GM19463 (cell line): Measurements from ENCODE around the gene CYP19A1.
"Not testable (repeated sequence)": the region's sequence is repeated elsewhere in the genome, so short reads cannot be mapped to it uniquely, and the experiment has no call there.

ENCODE experiments used
- ATAC-seq: cut with Tn5 transposase; IDR thresholded peaks from one replicate; pipeline ENCODE4 v1.9.1; 2021; ENCODE audit warnings: mild to moderate bottlenecking, moderate library complexity; ENCODE audit not compliant: unreplicated experiment

CYP19A1 gene

DNA sequence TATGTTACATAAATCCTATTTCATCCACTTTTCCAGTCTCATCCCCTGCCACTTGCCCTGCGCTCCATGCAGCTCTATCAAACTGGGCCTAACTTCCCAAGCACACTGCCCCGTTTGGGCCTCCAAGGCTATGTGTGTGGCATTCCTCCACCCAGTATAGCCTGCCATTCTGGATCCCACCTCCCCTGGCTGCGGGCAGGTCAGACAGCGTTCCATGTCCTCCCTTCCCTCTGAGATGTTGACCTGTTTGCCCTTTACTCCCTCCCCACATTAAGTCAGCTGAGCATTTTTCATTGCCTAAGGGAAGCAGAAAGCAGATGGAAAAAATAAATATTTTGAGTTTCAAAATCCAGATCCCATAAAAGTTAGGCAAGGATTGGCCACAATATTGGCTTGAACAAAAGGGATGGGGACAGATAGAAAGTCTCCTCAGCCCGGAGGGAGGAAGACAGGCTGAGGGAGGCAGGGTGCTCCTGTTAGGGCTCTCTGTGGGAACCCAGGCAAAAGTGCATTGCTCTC lies 73.3 kb downstream of the CYP19A1 start:
- ATAC-seq, result no peak

- ATAC-seq, result no peak
Observed at GRCh38 chr15:51263726-51264125, 74.7 kb downstream of the CYP19A1 start.

DNA sequence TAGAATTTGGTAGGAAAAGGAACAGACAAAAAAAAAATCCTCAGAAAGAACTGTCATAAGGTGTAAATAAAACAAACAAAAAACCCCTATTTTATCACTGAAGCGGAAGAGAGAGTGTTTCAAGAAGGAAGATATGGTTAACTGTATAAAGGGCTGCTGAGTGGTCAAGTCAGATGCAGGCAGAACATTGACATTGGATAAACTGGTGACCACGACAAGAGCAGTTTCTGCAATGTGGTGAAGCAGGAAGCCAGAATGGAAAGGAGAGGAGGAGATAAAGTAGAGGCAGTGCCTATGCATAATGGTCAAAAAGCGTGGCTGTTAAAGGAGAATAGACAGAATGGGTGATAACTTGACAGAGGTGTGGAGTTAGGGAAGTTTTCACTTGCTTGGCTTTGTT lies 75.3 kb downstream of the CYP19A1 start:
- ATAC-seq, result no peak

DNA sequence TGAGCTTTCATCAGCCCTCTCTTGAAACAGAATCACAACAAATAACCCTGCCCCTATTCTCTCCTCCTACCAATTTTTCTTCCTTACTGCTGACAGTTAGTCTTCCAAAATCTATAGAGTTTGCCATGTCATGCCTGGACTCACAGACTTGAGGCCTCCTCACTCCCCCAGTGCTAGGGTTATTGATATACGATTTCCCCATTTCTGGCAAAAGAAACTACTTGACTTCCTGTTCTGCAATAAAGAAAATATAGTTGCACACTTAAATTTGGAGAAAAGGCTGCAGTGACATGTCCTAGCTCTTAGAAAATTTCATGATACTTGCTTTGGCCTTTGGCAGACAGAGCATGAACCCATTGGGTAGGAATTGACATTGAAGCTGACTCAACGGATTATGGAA lies 75.9 kb downstream of the CYP19A1 start:
- no peak for ATAC-seq

DNA sequence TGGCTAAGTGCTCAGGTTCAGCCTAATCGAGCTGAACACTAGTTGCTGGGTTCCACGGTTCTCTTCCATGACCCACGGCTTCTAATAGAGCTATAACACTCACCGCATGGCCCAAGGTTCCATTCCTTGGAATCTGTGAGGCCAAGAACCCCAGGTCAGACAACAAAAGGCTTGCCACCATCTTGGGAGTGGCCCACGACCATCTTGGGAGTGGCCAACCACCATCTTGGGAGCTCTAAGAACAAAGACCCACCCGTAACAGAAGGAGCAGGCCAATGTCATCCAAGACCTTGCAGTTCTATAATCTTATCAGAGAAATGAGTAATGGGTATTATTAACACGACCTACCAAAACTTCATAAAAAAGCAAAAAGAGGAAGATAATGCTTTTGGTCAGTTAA lies 77.3 kb downstream of the CYP19A1 start:
- ATAC-seq, result not testable (repeated sequence)

DNA sequence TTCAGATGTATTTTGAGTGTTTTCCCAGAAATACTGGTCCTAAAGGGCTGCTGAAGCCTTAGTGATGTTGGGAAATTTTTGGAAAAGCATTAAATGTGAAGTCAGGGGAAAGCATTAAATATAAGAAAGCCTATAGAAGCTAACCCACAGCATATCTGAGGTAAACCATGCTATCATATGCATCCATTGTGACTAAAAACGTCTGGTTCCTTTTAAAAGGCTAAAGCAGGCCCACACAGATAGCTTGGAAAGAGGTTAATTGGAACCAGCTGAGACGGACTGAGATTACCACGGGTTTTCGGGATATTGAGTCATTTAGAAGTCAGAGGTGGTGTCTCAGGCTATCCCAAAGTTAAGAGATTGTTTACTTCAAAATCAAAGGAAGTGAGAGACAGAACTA lies 78.2 kb downstream of the CYP19A1 start:
- no peak for ATAC-seq

GRCh38 chr15:51255533-51255932 lies 82.9 kb downstream of the CYP19A1 start:
- no peak for ATAC-seq

DNA sequence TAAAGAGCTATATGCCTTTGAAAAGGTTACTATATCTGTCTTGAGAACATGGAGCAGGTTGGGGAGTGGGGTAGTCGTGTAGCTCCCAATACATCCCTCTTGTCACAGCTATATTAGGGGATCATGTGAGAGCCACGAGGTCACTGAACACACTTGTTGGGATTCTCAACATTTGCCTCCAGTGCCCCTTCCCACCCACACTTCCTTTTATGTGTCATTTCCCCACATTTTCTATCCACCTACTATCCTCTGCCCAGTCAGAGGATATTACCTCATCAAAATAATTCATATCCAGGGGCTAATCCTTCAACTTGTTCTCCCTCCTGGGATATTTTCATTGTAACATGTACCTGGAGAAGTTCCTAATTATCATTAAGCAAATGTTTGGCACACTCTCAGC lies 85.0 kb downstream of the CYP19A1 start:
- ATAC-seq, result no peak

- no peak for ATAC-seq
Observed at GRCh38 chr15:51252671-51253070, 85.7 kb downstream of the CYP19A1 start.

DNA sequence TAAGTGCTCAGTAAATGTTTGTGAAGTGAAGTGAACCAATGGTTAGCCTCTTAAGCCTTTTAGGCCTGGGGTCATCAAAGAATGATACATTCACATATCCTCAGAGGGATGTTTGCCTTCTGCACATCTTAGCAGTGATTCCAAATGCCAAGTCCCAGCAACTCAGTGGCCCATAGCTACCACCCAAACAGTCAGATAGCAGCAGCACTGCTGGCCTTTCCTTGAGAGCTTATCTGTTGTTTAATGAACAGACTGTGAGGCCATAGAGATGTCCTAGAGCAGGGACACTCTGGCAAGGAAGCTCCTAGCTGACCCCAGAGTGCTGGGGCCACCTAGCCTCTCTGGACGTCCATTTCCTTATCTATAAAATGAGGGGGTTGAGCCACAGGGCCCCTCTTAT lies 86.8 kb downstream of the CYP19A1 start:
- ATAC-seq, result no peak

- ATAC-seq, result no peak
Observed at GRCh38 chr15:51250217-51251011, 88.0 kb downstream of the CYP19A1 start.

- ATAC-seq, result no peak
Observed at GRCh38 chr15:51245628-51246027, 92.8 kb downstream of the CYP19A1 start.

- no peak for ATAC-seq
Observed at GRCh38 chr15:51244423-51244869, 94.0 kb downstream of the CYP19A1 start.

DNA sequence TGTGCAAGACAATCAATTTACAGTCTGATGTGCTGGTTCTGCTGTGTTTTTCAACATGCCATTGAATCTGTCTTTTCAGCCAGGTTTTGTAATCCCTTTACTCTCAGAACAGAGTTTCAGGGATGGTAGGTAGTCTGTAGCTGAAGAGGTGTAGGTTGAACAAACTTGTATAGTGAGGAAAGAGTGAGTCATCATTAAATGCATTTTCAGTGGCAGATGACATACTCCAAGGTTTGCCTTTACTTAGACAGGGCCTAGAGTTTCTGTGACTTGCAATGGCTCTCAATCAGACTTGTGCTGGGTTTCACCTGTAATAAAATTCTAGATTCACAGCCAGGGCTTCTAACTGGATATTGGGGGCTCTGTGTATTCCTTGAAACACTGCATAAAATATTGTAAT lies 94.6 kb downstream of the CYP19A1 start:
- ATAC-seq, result no peak

DNA sequence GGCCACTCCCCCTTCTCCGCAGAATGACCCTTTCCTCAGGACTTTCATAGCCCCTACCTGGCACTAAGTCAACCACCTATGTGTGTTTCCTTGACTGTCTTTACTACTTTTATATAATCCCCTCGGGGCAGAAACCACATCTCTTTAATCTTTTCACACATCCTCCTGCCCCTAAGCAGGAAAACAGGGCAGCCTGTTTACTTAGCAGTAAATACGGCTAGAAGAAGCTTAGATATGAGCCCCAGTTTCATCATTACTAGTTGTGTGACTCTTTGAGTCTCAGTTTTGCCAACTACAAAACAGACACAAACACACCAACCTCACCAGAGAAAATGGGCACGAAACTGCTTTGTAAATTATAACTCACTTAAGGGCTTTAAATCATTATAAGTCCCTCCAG lies 98.3 kb downstream of the CYP19A1 start:
- ATAC-seq, result no peak

GRCh38 chr15:51237816-51238215 lies 100.6 kb downstream of the CYP19A1 start:
- no peak for ATAC-seq

DNA sequence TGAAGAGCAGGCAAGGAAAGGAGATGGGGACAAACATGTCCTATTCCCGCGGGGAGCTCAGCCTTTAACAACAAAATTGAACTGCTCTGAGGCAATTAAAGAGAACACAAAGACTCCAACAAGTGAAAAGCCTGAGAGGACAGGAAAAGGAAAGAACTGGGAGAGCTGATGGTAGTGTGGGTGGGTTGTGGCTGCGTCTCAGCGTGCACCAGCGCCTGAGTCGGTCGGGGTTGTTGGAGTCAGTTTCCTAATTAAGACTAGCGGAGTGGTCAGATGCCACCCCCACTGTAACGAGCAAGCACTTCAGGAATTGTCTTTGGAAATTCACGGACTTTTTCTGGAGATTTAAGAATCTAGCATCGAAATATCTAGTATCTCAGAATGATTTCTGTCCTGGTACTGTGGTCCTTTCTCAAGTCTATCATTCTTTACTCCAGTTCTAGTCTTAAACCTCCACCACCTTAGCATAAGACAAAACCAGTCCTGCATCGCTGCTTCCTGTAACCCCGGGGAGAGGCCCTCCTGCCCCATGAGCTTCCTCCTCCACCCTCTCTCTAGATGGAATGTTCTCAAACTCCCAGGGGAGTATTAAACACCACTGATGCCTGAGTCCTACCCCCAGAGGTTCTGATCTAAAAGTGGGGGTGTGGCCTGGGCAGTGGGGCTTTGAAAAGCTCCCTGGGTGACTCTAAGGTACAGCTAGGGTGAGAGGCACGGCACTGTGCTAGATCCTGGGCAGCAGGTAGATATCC lies 104.0 kb downstream of the CYP19A1 start:
- no peak for ATAC-seq

- ATAC-seq, result no peak
Observed at GRCh38 chr15:51232581-51232980, 105.8 kb downstream of the CYP19A1 start.

GRCh38 chr15:51229907-51230330 lies 108.5 kb downstream of the CYP19A1 start:
- ATAC-seq, result no peak

DNA sequence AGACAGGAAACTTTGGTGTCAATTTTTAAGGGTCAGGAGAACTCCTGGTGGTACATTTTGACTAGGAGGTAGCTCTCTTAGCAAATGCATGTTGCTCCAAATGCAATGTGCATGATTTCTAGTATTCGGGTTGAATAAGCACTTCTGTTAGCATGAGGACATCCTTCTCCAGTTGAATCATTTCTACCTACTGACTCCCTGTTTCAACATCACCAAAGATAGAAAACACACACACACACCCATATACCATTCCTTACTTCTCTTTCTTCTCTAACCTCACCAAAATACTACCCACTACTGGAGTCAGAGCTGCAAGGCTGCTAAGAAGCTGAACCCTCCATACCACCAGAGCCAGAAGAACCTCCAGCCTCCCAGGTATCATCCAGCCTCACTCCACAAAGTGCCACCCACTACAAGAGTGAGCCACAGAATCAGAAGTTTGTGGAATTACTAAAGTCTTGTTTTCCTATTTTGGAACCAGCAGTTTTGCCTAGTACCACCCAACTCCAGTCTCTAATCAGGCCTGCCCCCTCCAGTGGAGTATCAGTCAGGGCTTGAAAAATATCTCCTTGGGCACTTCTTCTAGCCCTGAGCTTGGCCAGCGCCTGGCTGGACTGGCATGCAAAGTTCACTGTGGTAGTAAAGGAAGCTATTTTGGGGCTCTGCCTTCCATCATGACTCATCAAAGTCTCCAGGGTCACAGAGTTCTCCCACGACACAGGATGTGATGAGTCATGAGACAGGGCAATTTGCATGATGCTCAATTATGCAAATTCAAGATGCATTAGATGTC lies 110.3 kb downstream of the CYP19A1 start:
- peak; percentile 90 for ATAC-seq

DNA sequence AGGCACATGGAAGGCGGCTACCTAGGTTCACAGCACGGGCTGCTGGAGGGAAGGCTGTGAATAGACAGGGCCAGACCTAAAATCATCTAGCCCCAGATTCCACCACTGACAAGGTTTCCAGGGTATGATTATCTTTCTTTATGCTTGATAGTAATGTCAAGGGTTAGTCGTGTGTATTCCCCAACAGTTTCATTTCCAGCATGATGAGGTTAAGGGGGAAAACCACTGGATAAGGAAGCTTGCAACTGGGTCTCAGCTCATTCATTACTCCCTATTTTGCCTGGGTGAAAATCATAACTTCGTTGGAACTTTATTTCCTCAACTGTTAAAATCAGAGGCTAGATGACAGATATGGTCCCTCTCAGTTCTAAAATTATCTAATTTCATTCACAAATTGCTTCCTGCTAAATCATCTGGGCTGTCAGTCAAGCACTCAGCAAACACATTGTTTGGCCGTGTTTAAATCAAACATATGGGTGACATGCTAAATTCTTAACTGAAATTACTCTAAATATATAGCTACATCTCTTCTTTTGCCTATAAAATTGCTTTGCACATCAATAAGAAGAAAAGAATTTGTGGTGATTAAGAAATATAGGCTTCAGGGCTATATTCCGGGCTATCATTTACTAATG lies 111.7 kb downstream of the CYP19A1 start:
- no peak for ATAC-seq
